NCI-H1092 treated with DMSO at 0.1 percent for 48 hours (cell line): Measurements from ENCODE around the gene MYO6.

ENCODE experiments used
- DNase-seq: peaks from one replicate; lab custom pipeline; 2025; lab: John Stamatoyannopoulos, UW

The MYO6 gene

DNA sequence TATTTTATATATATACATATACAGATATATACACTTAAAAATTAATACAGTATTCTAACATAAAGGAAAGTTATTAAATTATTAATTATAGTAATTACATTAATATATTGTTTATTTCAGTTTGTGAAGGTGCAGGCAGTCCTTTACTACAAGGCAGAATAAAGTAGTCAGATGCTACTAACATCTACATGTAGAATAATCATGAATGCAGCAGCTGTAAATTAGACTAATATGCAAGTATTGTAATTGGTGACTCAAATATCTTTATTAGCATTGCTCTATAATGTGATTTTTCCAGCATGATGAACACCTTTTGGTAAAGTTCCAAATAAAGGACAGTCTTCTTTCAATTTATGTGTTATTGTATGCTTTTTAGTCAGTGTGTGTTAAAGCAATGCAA lies 17.3 kb downstream of the MYO6 start:
- no peak for DNase-seq

DNA sequence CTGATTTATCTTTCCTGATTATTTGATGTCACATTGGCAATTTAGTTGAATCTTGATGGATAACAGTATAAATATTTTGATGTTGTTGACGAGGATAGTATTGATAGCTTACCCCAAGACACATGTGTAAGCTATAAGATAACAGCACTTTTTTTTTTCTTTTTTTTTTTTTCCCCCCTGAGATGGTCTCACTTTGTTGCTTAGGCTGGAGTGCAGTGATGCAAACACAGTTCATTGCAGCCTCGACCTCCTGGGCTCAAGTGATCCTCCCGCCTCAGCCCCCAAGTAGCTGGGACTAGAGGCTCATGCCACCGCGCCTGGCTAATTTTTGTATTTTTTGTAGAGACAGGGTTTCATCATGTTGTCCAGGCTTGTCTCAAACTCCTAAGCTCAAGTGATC lies 21.8 kb downstream of the MYO6 start:
- DNase-seq, result no peak

DNA sequence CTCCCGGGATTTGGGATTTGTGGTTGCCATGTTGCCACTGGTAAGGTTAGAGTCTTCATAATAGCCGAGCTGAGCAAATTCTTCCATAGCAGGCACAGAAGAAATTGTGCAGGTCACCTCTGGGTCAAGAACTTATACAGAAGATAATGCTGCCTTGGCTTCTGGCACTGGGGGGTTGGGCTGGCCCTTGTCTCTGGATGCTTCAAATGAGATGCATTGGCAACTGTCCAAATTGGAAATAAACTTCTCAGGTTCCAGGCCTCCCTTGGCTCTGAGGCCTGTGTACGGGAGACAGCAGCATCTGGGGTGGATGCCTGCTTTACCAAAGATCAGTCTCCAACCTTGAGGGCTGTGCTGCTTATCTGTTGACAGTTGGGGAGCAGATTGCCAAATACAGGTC lies 26.2 kb downstream of the MYO6 start:
- DNase-seq, result no peak

DNA sequence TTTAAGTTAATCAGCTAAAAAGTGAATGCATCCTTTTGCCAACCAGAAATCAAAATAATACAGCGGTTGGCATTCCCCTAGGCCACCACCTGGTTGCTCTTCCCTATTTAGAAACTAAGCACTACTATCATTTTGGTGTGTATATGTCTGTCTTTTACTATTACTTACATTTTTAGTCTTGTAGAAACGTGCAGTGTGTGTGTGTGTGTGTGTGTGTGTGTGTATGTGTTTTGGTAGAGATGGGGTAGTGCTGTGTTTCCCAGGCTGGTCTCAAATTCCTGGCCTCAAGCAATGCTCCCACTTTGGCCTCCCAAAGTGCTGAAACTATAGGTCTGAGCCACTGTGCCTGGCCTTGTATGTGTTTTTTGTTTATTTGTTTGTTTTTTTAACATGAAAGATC lies 27.4 kb downstream of the MYO6 start:
- no peak for DNase-seq

- no peak for DNase-seq
Measured at GRCh38 chr6:75778757-75779156, 29.7 kb downstream of the MYO6 start.

DNA sequence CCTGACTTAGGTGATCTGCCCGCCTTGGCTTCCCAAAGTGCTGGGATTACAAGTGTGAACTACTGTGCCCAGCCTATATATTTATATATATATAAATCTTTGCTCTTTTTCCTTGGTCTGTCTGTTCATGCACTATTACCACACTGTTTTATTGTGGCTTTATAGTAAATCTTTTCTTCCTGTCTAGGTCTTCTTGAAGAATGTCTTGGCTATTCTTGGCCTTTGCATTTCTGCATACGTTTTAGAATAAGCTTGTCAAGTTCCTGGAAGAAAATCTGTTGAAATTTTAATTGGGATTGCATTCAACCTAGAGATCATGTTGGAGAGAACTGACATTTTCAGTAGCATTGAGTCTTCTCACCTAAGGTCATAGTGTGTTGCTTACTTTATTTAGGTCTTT lies 37.1 kb downstream of the MYO6 start:
- DNase-seq, result no peak

GRCh38 chr6:75788894-75789293 lies 39.9 kb downstream of the MYO6 start:
- DNase-seq, result no peak

GRCh38 chr6:75791881-75792280 lies 42.8 kb downstream of the MYO6 start:
- no peak for DNase-seq

DNA sequence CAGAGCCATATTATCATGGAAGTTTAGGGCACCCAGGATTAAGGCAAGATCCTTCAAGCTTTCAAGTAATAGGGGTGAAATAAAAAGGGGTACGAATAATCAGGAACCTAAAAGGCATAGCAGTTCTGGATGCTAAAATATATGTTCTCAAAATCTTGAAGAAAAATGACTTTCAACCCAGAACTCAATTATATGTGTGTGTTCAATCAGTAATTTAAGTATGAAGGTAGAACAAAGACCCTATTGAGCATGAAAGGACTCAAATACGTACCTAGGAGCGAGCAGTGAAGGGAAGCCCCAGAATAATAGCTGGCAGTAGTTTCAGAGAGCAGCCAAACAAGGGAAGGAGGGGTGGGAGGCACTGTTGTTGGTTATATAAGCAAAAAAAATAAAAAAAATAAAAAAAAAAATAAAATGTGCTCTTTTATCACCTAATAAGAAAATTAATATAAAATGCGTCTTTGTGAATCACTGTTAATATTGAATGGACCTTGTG lies 45.4 kb downstream of the MYO6 start:
- DNase-seq, result no peak

- no peak for DNase-seq
Measured at GRCh38 chr6:75794954-75795739, 46.1 kb downstream of the MYO6 start.

GRCh38 chr6:75796723-75797122 lies 47.7 kb downstream of the MYO6 start:
- DNase-seq, result no peak

- peak; percentile 3 for DNase-seq
Measured at GRCh38 chr6:75800133-75800532, 51.1 kb downstream of the MYO6 start.

DNA sequence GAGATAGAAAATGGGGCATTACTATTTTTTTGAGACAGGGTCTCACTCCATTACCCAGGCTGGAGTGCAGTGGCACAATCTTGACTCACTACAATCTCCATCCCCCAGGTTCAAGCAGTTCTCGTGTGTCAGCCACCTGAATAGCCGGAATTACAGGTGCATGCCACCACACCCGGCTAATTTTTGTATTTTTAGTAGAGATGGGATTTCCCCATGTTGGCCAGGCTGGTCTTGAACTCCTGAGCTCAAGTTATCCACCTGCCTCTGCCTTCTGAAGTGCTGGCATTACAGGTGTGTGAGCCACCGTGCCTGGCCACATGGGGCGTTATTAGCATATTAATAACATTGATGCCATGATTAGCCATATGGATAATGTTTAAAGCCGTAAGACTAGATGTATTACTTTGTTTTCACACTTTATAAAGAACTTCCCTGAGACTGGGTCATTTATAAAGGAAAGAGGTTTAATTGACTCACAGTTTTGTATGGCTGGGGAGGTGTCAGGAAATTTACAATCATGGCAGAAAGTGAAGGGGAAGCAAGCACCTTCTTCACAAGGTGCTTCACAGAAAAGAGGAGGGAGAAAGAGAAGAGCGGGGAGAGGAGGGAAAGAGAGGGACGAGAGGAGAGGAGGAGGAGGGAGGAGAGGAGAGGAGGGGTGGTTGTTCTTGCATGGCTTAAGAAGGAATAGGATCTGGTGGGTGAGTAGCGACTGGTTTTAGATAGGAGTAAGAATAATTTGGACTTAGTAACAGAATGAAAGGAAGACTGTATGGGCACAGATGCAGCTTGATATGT lies 51.9 kb downstream of the MYO6 start:
- DNase-seq, result no peak

DNA sequence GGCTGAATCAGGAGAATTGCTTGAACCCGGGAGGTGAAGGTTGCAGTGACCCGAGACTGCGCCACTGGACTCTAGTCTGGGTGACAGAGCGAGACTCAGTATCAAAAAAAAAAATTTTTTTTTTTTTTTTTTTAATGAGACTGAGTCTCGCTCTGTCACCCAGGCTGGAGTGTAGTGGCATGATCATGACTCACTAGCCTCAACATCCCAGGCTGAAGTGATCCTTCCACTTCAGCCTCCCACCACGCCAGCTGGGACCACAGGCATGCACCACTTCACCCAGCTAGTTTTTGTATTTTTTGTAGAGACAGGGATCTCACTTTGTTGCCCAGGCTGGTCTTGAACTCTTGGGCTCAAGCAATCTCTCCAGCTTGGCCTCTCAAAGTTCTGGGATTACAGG lies 53.3 kb downstream of the MYO6 start:
- DNase-seq, result no peak

DNA sequence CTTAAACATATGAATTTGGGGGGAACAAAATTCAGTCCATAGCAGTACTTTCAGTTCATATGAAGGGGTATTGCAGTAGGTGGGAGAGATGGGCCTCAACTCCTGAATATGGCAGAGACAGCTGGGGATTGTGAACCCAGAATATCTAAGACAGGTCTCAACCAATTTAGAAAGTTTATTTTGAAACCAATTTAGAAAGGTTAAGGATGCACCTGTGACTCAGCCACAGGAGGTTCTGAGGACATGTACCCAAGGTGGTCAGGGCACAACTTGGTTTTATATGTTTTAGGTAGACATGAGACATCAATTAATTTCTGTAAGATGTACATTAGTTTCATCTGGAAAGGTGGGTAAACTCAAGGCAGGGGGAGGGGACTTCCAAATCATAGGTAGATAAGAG lies 59.5 kb downstream of the MYO6 start:
- no peak for DNase-seq

GRCh38 chr6:75812560-75812959 lies 63.5 kb downstream of the MYO6 start:
- DNase-seq, result no peak

GRCh38 chr6:75813476-75814250 lies 64.6 kb downstream of the MYO6 start:
- no peak for DNase-seq

DNA sequence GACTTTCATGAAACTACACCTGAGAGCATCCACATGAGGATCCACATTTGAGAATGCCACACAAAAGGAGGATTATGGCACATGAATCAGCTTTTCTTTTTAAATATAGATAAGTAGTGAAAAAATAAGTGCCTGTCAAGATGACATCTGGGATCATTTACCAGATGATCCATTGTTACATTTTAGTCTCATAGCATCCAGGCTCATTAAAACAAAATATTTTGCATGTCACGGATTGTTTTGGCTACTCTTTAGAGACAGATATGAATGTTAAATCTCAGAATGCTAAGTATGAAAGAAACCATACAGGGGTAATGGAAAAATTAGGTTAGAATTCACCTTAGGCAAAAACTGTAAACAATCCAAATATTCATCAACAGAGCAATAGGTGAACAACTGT lies 66.7 kb downstream of the MYO6 start:
- DNase-seq, result no peak

GRCh38 chr6:75818098-75818855 lies 69.2 kb downstream of the MYO6 start:
- DNase-seq, result no peak

DNA sequence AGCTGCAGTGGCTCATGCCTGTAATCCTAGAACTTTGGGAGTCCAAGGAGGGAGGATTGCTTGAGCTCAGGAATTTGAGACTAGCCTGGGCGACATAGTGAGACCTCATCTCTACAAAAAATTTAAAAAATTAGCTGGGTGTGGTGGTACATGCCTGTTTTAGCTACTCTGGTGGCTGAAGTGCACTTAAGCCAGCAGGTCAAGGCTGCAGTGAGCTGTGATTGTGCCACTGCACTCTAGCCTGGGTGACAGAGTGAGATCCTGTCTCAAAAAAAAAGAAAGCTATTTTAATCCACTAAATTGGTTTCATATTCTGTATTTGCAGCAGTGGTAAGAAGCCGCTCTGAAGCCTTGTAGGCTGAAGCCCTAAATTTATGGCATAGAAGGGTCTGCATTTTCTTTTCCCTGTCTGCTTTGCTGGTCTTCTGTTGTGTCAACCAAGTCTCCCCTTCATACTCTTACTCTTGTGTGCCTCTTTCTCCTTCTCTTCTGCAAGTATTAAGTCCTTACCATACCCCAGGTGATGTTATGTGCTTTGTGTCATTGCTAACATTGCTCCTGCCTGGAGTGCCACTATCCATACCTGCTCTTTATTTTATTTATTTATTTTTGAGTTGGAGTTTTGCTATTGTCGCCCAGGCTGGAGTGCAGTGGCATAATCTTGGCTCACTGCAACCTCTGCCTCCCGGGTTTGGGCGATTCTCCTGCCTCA lies 70.9 kb downstream of the MYO6 start:
- no peak for DNase-seq

DNA sequence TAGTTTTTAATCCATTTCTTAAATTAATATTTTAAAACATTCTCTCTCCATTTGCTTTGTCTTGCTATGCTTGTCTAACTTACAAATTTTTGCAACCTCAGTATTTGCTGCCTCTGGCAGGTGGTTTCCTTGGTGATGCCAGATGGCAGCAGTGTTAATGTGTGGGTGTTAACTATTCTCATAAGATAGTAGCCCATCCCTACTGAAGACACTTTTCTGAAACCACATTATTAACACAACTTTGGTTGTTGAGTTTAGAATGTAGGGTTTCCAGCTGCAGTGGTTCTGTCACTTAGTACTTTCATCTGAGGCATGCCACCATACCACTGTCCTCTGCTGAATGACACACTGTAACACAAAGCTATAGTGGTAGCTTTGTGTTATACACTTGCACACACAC lies 75.1 kb downstream of the MYO6 start:
- DNase-seq, result no peak
